Fibroblast of villous mesenchyme (primary cell): Measurements from ENCODE around the gene SAE1. TPM values are rescaled to one million over a fixed set of nuclear protein-coding genes. Genes with fewer than 3 reads are reported as not detected.

ENCODE experiments used
- DNase-seq: peaks from one replicate; pipeline ENCODE4 v3.0.0-alpha.2; 2010; ENCODE audit warnings: low read depth
- H3K4me3 ChIP-seq: 2 replicates; pipeline ENCODE4 v1.5.1; 2011; ENCODE audit warnings: low read depth, mild to moderate bottlenecking, low read length
- total RNA-seq: library from RNA; depleted of rRNA; stranded (reverse); fragments of >200 nt; gene quantifications from 2 replicates; pipeline ENCODE4 v1.2.3, GENCODE V29; 2012
- TF ChIP-seq, protein P1 (sequence below): IDR thresholded peaks from 2 replicates; pipeline ENCODE4 v1.5.1; 2012; ENCODE audit warnings: low read depth, mild to moderate bottlenecking, low read length; ENCODE audit not compliant: insufficient read depth

The SAE1 gene
- total RNA-seq, 1 donor = 160 TPM

DNA sequence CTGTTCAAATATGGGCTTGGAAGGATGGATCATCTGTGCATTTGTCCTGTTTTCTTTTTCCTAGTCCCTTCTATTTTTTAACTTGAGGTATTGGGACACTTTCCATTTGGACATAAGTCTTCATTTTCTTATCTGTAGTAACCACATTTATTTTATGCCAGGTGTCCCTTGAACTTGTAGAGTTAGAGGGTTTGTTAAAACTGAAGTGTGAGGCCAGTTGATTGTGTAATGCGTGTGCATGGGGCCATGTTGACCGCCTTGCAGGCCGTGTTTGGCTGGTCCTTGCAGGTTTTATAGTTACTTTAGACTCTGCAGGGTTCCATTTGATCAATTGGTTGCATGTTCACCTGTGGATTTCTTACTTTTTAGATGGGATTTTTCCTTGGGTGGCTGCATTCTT is 21.0 kb downstream of the SAE1 start:
- no peak for DNase-seq
- TF ChIP-seq, protein P1, sequence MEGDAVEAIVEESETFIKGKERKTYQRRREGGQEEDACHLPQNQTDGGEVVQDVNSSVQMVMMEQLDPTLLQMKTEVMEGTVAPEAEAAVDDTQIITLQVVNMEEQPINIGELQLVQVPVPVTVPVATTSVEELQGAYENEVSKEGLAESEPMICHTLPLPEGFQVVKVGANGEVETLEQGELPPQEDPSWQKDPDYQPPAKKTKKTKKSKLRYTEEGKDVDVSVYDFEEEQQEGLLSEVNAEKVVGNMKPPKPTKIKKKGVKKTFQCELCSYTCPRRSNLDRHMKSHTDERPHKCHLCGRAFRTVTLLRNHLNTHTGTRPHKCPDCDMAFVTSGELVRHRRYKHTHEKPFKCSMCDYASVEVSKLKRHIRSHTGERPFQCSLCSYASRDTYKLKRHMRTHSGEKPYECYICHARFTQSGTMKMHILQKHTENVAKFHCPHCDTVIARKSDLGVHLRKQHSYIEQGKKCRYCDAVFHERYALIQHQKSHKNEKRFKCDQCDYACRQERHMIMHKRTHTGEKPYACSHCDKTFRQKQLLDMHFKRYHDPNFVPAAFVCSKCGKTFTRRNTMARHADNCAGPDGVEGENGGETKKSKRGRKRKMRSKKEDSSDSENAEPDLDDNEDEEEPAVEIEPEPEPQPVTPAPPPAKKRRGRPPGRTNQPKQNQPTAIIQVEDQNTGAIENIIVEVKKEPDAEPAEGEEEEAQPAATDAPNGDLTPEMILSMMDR = no peak
- H3K4me3 ChIP-seq = no peak overlapping the region

GRCh38 chr19:47152205-47152604 is 21.6 kb downstream of the SAE1 start:
- TF ChIP-seq, protein P1 = no peak
- no peak overlapping the region for H3K4me3 ChIP-seq
- no peak for DNase-seq

GRCh38 chr19:47152632-47153031 is 22.0 kb downstream of the SAE1 start:
- DNase-seq = no peak
- H3K4me3 ChIP-seq = no peak overlapping the region
- TF ChIP-seq, protein P1 = no peak

DNA sequence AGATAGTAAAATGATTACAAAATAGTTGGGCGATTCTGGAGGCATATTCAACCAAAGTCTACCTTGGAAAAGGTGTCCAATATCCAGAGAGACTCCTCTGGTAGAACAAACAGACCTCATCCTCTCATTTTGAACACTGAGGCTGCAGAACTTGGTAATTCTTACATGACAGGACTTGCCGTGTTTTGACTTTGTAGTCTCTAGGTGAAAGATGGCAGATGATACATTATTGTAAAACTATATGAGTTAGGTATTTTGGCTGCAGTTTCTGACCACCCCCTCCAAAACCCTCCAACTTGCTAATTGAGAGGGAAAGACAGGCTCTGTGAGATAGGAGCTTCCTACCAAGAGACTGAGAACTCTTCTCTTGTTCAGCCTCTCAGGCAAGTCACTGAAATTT is 22.6 kb downstream of the SAE1 start:
- no peak for DNase-seq
- H3K4me3 ChIP-seq = no peak overlapping the region
- TF ChIP-seq, protein P1 = no peak

- DNase-seq = peak; percentile 37
- H3K4me3 ChIP-seq = no peak overlapping the region
- TF ChIP-seq, protein P1 = no peak
Observed at GRCh38 chr19:47155148-47155547, 24.5 kb downstream of the SAE1 start.

GRCh38 chr19:47156861-47157430 is 26.3 kb downstream of the SAE1 start:
- H3K4me3 ChIP-seq = no peak overlapping the region
- peak; percentile 47 for DNase-seq
- TF ChIP-seq, protein P1 = no peak
